ENCODE data around the gene CCDC192.

The CCDC192 gene

GRCh38 chr5:127871503-127872153, 168.4 kb downstream of the CCDC192 start:
- H3K27me3 ChIP-seq (ENCODE audit: insufficient read depth, low read depth, severe bottlenecking), result no peaks in the 10 kb centered on the region
- no peak for DNase-seq

DNA sequence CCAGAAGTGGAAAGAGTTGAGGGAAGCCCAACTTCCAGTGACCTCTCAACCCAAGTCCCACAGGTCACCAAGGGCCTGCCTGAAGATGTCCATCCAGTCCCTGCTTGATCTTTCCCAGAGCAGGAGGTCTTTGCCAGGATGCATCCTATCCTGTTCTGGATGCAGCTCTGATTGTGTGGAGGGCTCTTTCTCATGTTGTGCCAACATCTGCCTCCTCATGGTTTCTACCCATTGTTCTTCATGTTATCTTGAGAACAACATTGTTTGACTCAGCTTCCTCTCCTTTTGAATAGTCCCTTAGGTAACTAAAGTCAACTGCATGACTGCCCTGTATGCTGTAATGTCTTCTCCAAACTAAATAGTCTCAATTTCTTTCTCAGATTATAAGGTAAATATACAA, 169.3 kb downstream of the CCDC192 start:
- Histone ChIP-seq H3K27ac (no peak overlapping the region), H3K4me3 (ENCODE audit: low read depth, low read length) (no peak overlapping the region), H3K9me3 (ENCODE audit: severe bottlenecking) (no peaks in the 10 kb centered on the region), H3K27me3 (ENCODE audit: insufficient read depth, low read depth, severe bottlenecking) (no peaks in the 10 kb centered on the region), H3K36me3 (no peaks in the 10 kb centered on the region)
- no peak for DNase-seq
- TF ChIP-seq, protein P1, sequence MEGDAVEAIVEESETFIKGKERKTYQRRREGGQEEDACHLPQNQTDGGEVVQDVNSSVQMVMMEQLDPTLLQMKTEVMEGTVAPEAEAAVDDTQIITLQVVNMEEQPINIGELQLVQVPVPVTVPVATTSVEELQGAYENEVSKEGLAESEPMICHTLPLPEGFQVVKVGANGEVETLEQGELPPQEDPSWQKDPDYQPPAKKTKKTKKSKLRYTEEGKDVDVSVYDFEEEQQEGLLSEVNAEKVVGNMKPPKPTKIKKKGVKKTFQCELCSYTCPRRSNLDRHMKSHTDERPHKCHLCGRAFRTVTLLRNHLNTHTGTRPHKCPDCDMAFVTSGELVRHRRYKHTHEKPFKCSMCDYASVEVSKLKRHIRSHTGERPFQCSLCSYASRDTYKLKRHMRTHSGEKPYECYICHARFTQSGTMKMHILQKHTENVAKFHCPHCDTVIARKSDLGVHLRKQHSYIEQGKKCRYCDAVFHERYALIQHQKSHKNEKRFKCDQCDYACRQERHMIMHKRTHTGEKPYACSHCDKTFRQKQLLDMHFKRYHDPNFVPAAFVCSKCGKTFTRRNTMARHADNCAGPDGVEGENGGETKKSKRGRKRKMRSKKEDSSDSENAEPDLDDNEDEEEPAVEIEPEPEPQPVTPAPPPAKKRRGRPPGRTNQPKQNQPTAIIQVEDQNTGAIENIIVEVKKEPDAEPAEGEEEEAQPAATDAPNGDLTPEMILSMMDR (IDR thresholded peaks at IDR 0.05; ENCODE audit: low read depth, low read length), result no peak

More at GRCh38 chr5:127871503-127872153, 168.4 kb downstream of the CCDC192 start:
- Histone ChIP-seq H3K4me3 (ENCODE audit: low read depth, low read length) (no peak overlapping the region), H3K27ac (no peak overlapping the region), H3K36me3 (no peaks in the 10 kb centered on the region), H3K9me3 (ENCODE audit: severe bottlenecking) (no peaks in the 10 kb centered on the region)
- TF ChIP-seq, protein P1 (IDR thresholded peaks at IDR 0.05; ENCODE audit: low read depth, low read length), result no peak

DNA sequence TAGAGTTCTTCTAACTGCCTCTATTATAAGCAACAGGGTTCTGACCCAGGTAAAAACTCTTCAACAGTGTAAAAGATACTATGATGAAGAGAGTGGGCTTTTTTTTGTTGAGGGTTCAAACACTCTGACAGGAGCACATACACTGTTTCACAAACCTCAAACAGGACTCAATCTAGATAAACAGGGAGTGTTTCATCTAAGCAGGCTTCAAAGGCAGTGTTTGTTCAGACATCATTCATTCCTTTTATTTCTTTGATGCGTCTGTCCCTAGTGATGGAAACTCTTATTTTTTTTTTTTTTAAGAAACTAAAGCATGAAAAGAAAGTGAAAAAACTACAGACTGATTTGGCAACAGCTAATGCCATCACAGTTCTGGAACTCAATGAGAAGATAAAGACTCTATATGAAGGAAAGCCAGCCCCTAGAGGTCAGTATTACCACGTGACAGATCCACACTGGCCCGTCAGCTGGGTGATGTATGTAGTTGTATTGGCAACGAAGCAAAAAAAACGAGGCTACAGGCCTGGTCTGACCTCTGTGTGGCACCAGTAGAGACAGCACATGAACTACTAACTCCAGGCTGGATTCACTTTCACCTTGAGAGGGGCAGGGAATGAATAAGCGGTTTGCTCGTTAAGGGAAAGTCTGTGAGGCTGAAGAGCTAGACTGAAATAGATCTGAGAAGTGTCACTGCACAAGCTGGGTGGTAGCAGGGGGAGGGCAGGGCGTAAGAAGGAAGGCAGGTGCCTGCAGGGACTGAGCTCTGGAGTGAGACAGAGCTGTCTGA, 172.2 kb downstream of the CCDC192 start:
- Histone ChIP-seq H3K4me3 (ENCODE audit: low read depth, low read length) (no peak overlapping the region), H3K27me3 (ENCODE audit: insufficient read depth, low read depth, severe bottlenecking) (no peaks in the 10 kb centered on the region), H3K36me3 (no peaks in the 10 kb centered on the region), H3K9me3 (ENCODE audit: severe bottlenecking) (no peaks in the 10 kb centered on the region), H3K27ac (no peak overlapping the region)
- TF ChIP-seq, protein P1 (IDR thresholded peaks at IDR 0.05; ENCODE audit: low read depth, low read length), result peak; percentile 45; the same call in 1 of the 2 replicates
- DNase-seq, result peak; percentile 74

GRCh38 chr5:127876384-127876783, 173.2 kb downstream of the CCDC192 start:
- DNase-seq, result no peak
- Histone ChIP-seq H3K27me3 (ENCODE audit: insufficient read depth, low read depth, severe bottlenecking) (no peaks in the 10 kb centered on the region), H3K9me3 (ENCODE audit: severe bottlenecking) (no peaks in the 10 kb centered on the region), H3K27ac (no peak overlapping the region), H3K36me3 (no peaks in the 10 kb centered on the region), H3K4me3 (ENCODE audit: low read depth, low read length) (no peak overlapping the region)
- TF ChIP-seq, protein P1 (IDR thresholded peaks at IDR 0.05; ENCODE audit: low read depth, low read length), result no peak

DNA sequence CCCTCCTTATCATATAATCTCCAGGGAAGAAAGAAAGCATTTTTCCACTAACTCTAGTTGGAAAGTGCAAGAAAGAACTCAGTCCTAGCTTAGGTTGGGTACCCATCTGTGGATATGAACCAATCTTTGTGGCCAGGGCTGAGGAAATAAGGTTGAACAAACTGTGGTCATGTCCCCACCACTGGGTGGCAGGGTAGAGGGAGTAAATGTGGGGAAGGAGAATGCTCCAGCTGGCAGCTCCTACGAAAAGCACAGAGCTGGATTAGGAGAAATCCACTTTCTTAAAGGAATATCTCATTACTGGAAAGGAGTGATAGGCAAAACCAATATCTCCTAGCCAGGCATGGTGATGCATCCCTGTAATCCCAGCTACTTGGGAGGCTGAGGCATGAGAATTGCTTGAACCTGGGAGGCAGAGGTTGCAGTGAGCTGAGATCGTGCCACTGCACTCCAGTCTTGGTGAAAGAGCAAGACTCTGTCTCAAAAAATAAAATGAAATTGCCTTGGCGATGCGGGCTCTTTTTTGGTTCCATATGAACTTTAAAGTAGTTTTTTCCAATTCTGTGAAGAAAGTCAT, 175.1 kb downstream of the CCDC192 start:
- no peak overlapping the region for H3K27ac ChIP-seq
- TF ChIP-seq, protein P1 (IDR thresholded peaks at IDR 0.05; ENCODE audit: low read depth, low read length), result peak; percentile 73
- H3K4me3 ChIP-seq (ENCODE audit: low read depth, low read length), result no peak overlapping the region
- peak; percentile 81 for DNase-seq
- no peaks in the 10 kb centered on the region for H3K9me3 ChIP-seq (ENCODE audit: severe bottlenecking)
- no peaks in the 10 kb centered on the region for H3K27me3 ChIP-seq (ENCODE audit: insufficient read depth, low read depth, severe bottlenecking)
- no peaks in the 10 kb centered on the region for H3K36me3 ChIP-seq

All from WERI-Rb-1 (cell line).